ENCODE measurements around the gene BPIFB6. TPM values are rescaled to one million over a fixed set of nuclear protein-coding genes. Genes with fewer than 3 reads are reported as not detected.

BPIFB6 gene
- total RNA-seq, 1 experiment from 2014 or later = not detected

DNA sequence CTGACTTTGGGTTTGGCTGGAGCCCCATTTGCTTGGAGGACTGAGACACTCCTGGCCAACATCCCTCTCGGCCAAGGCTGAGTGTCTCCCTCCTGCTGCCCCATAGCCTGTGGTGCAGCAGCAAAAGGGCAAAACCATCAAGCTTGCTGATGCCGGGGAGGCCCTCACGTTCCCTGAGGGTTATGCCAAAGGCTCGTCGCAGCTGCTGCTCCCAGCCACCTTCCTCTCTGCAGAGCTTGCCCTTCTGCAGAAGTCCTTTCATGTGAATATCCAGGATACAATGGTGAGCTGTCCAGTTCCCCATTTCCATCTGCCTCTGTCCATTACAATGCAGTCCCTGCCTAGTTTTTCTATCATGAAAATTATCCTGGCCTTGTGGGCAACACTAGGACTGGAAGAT lies 6.0 kb downstream of the BPIFB6 start:
- DNase-seq (ENCODE audit: low read depth, low spot score) (no peak), ATAC-seq (no peak)
- BruUV-seq (replicated peaks) = no TSS peak
- in situ Hi-C loops (cut with HindIII; ENCODE audit: low pct_unique_long_range_greater_than_20kb, low sequenced_read_pairs) (no loop called here), intact Hi-C loops (cut with micrococcal nuclease; ENCODE audit: unreplicated experiment) (no loop called here)
- Histone ChIP-seq H3K4me1 (ENCODE audit: control insufficient read depth, insufficient read depth, low read length) (no peaks in the 10 kb centered on the region), H3K27me3 (ENCODE audit: control insufficient read depth, insufficient read depth, low read length) (peaks cover 6% of the 10 kb centered on the region; the same call in 1 of the 2 replicates), H3K36me3 (ENCODE audit: control insufficient read depth, insufficient read depth, low read length) (no peaks in the 10 kb centered on the region), H3K27ac (ENCODE audit: low read length) (no peak overlapping the region), H3K4me3 (ENCODE audit: low read depth in 2 of 2, low read length in 2 of 2) (no peak overlapping the region), H3K9me3 (ENCODE audit: control insufficient read depth, insufficient read depth, low read depth, low read length) (no peaks in the 10 kb centered on the region)
- CTCF ChIA-PET = no interaction called here
- POLR2A ChIA-PET = no interaction called here
- TF ChIP-seq, protein P1, sequence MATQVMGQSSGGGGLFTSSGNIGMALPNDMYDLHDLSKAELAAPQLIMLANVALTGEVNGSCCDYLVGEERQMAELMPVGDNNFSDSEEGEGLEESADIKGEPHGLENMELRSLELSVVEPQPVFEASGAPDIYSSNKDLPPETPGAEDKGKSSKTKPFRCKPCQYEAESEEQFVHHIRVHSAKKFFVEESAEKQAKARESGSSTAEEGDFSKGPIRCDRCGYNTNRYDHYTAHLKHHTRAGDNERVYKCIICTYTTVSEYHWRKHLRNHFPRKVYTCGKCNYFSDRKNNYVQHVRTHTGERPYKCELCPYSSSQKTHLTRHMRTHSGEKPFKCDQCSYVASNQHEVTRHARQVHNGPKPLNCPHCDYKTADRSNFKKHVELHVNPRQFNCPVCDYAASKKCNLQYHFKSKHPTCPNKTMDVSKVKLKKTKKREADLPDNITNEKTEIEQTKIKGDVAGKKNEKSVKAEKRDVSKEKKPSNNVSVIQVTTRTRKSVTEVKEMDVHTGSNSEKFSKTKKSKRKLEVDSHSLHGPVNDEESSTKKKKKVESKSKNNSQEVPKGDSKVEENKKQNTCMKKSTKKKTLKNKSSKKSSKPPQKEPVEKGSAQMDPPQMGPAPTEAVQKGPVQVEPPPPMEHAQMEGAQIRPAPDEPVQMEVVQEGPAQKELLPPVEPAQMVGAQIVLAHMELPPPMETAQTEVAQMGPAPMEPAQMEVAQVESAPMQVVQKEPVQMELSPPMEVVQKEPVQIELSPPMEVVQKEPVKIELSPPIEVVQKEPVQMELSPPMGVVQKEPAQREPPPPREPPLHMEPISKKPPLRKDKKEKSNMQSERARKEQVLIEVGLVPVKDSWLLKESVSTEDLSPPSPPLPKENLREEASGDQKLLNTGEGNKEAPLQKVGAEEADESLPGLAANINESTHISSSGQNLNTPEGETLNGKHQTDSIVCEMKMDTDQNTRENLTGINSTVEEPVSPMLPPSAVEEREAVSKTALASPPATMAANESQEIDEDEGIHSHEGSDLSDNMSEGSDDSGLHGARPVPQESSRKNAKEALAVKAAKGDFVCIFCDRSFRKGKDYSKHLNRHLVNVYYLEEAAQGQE (IDR thresholded peaks at IDR 0.05; ENCODE audit: insufficient read depth in 1 of 2, low read depth in 2 of 2, low read length in 1 of 2) = no peak

DNA sequence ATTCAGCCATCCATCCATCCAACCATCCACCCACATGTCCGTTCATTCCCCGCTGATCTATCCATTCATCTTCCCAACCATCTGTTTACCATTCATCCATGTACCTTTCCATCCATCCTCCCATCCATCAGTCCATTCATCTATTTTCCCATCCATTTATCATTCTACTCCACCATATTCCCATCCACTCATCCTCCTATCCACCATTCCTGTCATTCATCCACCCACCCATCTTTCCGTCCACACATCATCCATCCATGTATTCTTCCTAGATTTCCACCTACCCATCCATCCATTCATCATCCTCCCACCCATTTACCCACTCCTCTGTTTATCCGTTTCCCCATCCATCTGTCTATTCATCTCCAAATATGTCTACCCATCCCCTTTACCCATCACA lies 6.8 kb downstream of the BPIFB6 start:
- H3K36me3 ChIP-seq (ENCODE audit: control insufficient read depth, insufficient read depth, low read length) = no peaks in the 10 kb centered on the region
- in situ Hi-C loops (cut with HindIII; ENCODE audit: low pct_unique_long_range_greater_than_20kb, low sequenced_read_pairs) (no loop called here), intact Hi-C loops (cut with micrococcal nuclease; ENCODE audit: unreplicated experiment) (no loop called here)
- ATAC-seq (no peak), DNase-seq (ENCODE audit: low read depth, low spot score) (no peak)
- H3K4me3 ChIP-seq (ENCODE audit: low read depth in 2 of 2, low read length in 2 of 2) = no peak overlapping the region
- H3K27ac ChIP-seq (ENCODE audit: low read length) = no peak overlapping the region
- H3K9me3 ChIP-seq (ENCODE audit: control insufficient read depth, insufficient read depth, low read depth, low read length) = no peaks in the 10 kb centered on the region
- ChIA-PET CTCF (no interaction called here), POLR2A (interaction anchor here (0.7 kb wide), 1 partner anchor 218 kb away, joined by 3 read pairs; no protein-coding TSS in a partner anchor)
- TF ChIP-seq POLR2AphosphoS5 (IDR thresholded peaks at IDR 0.05; ENCODE audit: low read depth, low read length) (no peak), SIN3A (IDR thresholded peaks at IDR 0.05; ENCODE audit: borderline replicate concordance, insufficient read depth, low read depth, low read length) (no peak), TCF7L2 (IDR thresholded peaks at IDR 0.05; ENCODE audit: low read depth, low read length) (no peak)
- TF ChIP-seq, protein P1 (IDR thresholded peaks at IDR 0.05; ENCODE audit: insufficient read depth in 1 of 2, low read depth in 2 of 2, low read length in 1 of 2) = no peak
- TF ChIP-seq, protein P2, sequence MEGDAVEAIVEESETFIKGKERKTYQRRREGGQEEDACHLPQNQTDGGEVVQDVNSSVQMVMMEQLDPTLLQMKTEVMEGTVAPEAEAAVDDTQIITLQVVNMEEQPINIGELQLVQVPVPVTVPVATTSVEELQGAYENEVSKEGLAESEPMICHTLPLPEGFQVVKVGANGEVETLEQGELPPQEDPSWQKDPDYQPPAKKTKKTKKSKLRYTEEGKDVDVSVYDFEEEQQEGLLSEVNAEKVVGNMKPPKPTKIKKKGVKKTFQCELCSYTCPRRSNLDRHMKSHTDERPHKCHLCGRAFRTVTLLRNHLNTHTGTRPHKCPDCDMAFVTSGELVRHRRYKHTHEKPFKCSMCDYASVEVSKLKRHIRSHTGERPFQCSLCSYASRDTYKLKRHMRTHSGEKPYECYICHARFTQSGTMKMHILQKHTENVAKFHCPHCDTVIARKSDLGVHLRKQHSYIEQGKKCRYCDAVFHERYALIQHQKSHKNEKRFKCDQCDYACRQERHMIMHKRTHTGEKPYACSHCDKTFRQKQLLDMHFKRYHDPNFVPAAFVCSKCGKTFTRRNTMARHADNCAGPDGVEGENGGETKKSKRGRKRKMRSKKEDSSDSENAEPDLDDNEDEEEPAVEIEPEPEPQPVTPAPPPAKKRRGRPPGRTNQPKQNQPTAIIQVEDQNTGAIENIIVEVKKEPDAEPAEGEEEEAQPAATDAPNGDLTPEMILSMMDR (IDR thresholded peaks at IDR 0.05) = no peak
- H3K27me3 ChIP-seq (ENCODE audit: control insufficient read depth, insufficient read depth, low read length) = peaks cover 6% of the 10 kb centered on the region; the same call in 1 of the 2 replicates
- BruUV-seq (replicated peaks) = no TSS peak
- H3K4me1 ChIP-seq (ENCODE audit: control insufficient read depth, insufficient read depth, low read length) = no peaks in the 10 kb centered on the region

All from Panc1 (cell line).